ENCODE measurements around the gene SLC37A2.

Gene SLC37A2

GRCh38 chr11:125092669-125093068 lies 29.6 kb downstream of the SLC37A2 start:
- Histone ChIP-seq H3K4me1 (no peaks in the 10 kb centered on the region), H3K27me3 (no peaks in the 10 kb centered on the region), H3K4me3 (ENCODE audit: low read depth, low read length) (no peak overlapping the region), H3K9me3 (no peaks in the 10 kb centered on the region), H3K36me3 (peaks cover 4% of the 10 kb centered on the region)
- TF ChIP-seq CTCF (IDR thresholded peaks at IDR 0.05; ENCODE audit: low read depth, low read length), result no peak
- DNase-seq, result no peak

GRCh38 chr11:125093502-125093901 lies 30.4 kb downstream of the SLC37A2 start:
- Histone ChIP-seq H3K27me3 (no peaks in the 10 kb centered on the region), H3K4me1 (no peaks in the 10 kb centered on the region), H3K36me3 (peaks cover 4% of the 10 kb centered on the region), H3K9me3 (no peaks in the 10 kb centered on the region), H3K4me3 (ENCODE audit: low read depth, low read length) (no peak overlapping the region)
- no peak for TF ChIP-seq CTCF (IDR thresholded peaks at IDR 0.05; ENCODE audit: low read depth, low read length)
- DNase-seq, result no peak

- no peak for DNase-seq
- Histone ChIP-seq H3K9me3 (no peaks in the 10 kb centered on the region), H3K4me1 (no peaks in the 10 kb centered on the region), H3K4me3 (ENCODE audit: low read depth, low read length) (no peak overlapping the region), H3K27me3 (no peaks in the 10 kb centered on the region), H3K36me3 (peaks cover 4% of the 10 kb centered on the region)
- TF ChIP-seq CTCF (IDR thresholded peaks at IDR 0.05; ENCODE audit: low read depth, low read length), result no peak
Observed at GRCh38 chr11:125094731-125095130, 31.6 kb downstream of the SLC37A2 start.

GRCh38 chr11:125100136-125100535 lies 37.0 kb downstream of the SLC37A2 start:
- no peak overlapping the region for H3K4me3 ChIP-seq (ENCODE audit: low read depth, low read length)
- no peaks in the 10 kb centered on the region for H3K4me1 ChIP-seq
- DNase-seq, result no peak
- no peaks in the 10 kb centered on the region for H3K9me3 ChIP-seq
- H3K27me3 ChIP-seq, result no peaks in the 10 kb centered on the region
- no peak for TF ChIP-seq CTCF (IDR thresholded peaks at IDR 0.05; ENCODE audit: low read depth, low read length)
- peaks cover 11% of the 10 kb centered on the region for H3K36me3 ChIP-seq

GRCh38 chr11:125101596-125101995 lies 38.5 kb downstream of the SLC37A2 start:
- Histone ChIP-seq H3K36me3 (peaks cover 11% of the 10 kb centered on the region), H3K27me3 (no peaks in the 10 kb centered on the region)
- no peak for DNase-seq

GRCh38 chr11:125102025-125102424 lies 38.9 kb downstream of the SLC37A2 start:
- peaks cover 11% of the 10 kb centered on the region for H3K36me3 ChIP-seq
- no peaks in the 10 kb centered on the region for H3K27me3 ChIP-seq
- no peak overlapping the region for H3K4me3 ChIP-seq (ENCODE audit: low read depth, low read length)
- no peak for DNase-seq
- TF ChIP-seq CTCF (IDR thresholded peaks at IDR 0.05; ENCODE audit: low read depth, low read length), result no peak
- H3K9me3 ChIP-seq, result no peaks in the 10 kb centered on the region
- no peaks in the 10 kb centered on the region for H3K4me1 ChIP-seq

More at GRCh38 chr11:125101596-125101995, 38.5 kb downstream of the SLC37A2 start:
- no peaks in the 10 kb centered on the region for H3K9me3 ChIP-seq
- no peak overlapping the region for H3K4me3 ChIP-seq (ENCODE audit: low read depth, low read length)
- H3K4me1 ChIP-seq, result no peaks in the 10 kb centered on the region
- TF ChIP-seq CTCF (IDR thresholded peaks at IDR 0.05; ENCODE audit: low read depth, low read length), result no peak
